ENCODE results near the gene KAZN.

Gene KAZN

DNA sequence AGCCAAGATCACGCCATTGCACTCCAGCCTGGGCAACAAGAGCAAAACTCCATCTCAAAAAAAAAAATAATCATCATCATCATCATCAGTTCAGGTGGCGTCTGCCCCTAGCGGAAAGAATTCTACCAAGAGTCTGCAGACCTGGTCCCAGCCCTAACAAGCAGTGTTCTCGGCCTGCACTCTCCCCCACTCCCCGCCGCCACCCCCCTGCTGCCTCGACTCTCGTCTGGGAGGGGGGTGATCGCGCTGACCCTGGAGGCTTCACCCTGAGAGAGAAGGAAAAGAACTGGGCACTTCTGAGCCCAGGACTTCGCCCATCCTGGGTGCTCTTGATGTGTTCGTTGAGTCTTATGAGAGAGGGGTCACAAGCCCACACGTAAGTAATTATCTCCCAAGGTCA, 394.9 kb downstream of the KAZN start:
- Histone ChIP-seq H3K4me1 (ENCODE audit: control insufficient read depth, insufficient read depth, low read length, unreplicated experiment) (peaks cover 31% of the 10 kb centered on the region), H3K4me3 (ENCODE audit: low read depth, low read length) (no peak overlapping the region), H2AFZ (ENCODE audit: low read length, unreplicated experiment) (no peak overlapping the region), H3K27ac (ENCODE audit: low read depth, low read length) (no peak overlapping the region), H3K79me2 (ENCODE audit: control insufficient read depth, insufficient read depth, low read length, unreplicated experiment) (no peaks in the 10 kb centered on the region), H3K27me3 (ENCODE audit: insufficient read depth, low read length) (no peaks in the 10 kb centered on the region), H3K36me3 (ENCODE audit: insufficient read depth, low read length) (no peaks in the 10 kb centered on the region)

DNA sequence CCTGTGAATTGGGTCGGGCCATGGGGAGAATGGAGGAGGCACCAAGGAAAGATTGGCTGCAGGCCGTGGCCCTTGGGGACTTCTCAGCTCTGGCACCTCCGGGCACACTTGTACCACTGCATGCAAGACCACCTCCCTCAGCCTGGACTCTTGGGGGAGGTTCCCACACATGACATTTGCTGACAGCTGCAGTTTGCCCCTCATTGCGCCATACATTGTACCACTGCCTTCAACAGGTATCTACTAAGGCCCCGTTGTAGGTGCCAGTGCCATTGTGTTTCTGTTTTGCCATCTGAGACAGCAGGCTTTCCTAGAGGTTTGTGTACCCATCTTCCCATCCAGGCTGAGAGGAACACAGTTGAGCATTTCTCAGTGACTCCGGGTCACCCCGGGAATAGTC, 395.7 kb downstream of the KAZN start:
- Histone ChIP-seq H3K27me3 (ENCODE audit: insufficient read depth, low read length) (no peaks in the 10 kb centered on the region), H3K36me3 (ENCODE audit: insufficient read depth, low read length) (no peaks in the 10 kb centered on the region), H3K4me3 (ENCODE audit: low read depth, low read length) (no peak overlapping the region), H3K4me1 (ENCODE audit: control insufficient read depth, insufficient read depth, low read length, unreplicated experiment) (peaks cover 31% of the 10 kb centered on the region), H3K79me2 (ENCODE audit: control insufficient read depth, insufficient read depth, low read length, unreplicated experiment) (no peaks in the 10 kb centered on the region), H3K27ac (ENCODE audit: low read depth, low read length) (no peak overlapping the region), H2AFZ (ENCODE audit: low read length, unreplicated experiment) (no peak overlapping the region)

- Histone ChIP-seq H3K79me2 (ENCODE audit: control insufficient read depth, insufficient read depth, low read length, unreplicated experiment) (no peaks in the 10 kb centered on the region), H3K36me3 (ENCODE audit: insufficient read depth, low read length) (no peaks in the 10 kb centered on the region), H3K4me1 (ENCODE audit: control insufficient read depth, insufficient read depth, low read length, unreplicated experiment) (peaks cover 31% of the 10 kb centered on the region), H3K27me3 (ENCODE audit: insufficient read depth, low read length) (no peaks in the 10 kb centered on the region), H3K4me3 (ENCODE audit: low read depth, low read length) (no peak overlapping the region), H3K27ac (ENCODE audit: low read depth, low read length) (no peak overlapping the region; the same call in 1 of the 2 replicates), H2AFZ (ENCODE audit: low read length, unreplicated experiment) (no peak overlapping the region)
Observed at GRCh38 chr1:14994841-14995437, 396.5 kb downstream of the KAZN start.

- H3K27ac ChIP-seq (ENCODE audit: low read depth, low read length) = peak overlapping the region; percentile 82
- no peaks in the 10 kb centered on the region for H3K27me3 ChIP-seq (ENCODE audit: insufficient read depth, low read length)
- H3K4me3 ChIP-seq (ENCODE audit: low read depth, low read length) = peak overlapping the region; percentile 27
- H3K4me1 ChIP-seq (ENCODE audit: control insufficient read depth, insufficient read depth, low read length, unreplicated experiment) = peaks cover 31% of the 10 kb centered on the region
- H2AFZ ChIP-seq (ENCODE audit: low read length, unreplicated experiment) = peak overlapping the region; percentile 1
- H3K36me3 ChIP-seq (ENCODE audit: insufficient read depth, low read length) = no peaks in the 10 kb centered on the region
- no peaks in the 10 kb centered on the region for H3K79me2 ChIP-seq (ENCODE audit: control insufficient read depth, insufficient read depth, low read length, unreplicated experiment)
Observed at GRCh38 chr1:14996133-14997050, 397.9 kb downstream of the KAZN start.

- Histone ChIP-seq H3K27me3 (ENCODE audit: insufficient read depth, low read length) (no peaks in the 10 kb centered on the region), H3K4me1 (ENCODE audit: control insufficient read depth, insufficient read depth, low read length, unreplicated experiment) (peaks cover 31% of the 10 kb centered on the region), H3K36me3 (ENCODE audit: insufficient read depth, low read length) (no peaks in the 10 kb centered on the region), H3K27ac (ENCODE audit: low read depth, low read length) (peak overlapping the region; percentile 74), H2AFZ (ENCODE audit: low read length, unreplicated experiment) (no peak overlapping the region), H3K4me3 (ENCODE audit: low read depth, low read length) (no peak overlapping the region), H3K79me2 (ENCODE audit: control insufficient read depth, insufficient read depth, low read length, unreplicated experiment) (no peaks in the 10 kb centered on the region)
Observed at GRCh38 chr1:14997646-14998276, 399.3 kb downstream of the KAZN start.

DNA sequence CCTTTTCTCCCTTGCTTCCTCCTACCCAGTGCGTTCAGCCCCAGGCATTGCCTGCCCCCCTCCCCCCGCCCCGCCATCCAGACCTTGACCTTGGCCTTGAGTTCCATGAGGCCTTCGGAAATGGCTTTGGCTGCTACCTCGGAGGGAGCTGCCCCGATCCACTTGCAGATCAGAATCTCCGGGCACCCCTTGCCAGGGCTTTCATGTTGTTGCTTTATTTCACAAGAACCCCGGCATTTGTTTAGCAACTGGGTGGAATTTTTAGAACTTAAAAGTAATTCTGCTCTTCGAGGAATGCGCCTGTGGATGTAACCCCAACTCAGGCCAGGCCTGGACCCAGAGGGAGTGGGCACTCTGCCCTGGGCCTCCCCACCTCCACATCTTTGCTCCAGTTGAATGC, 401.0 kb downstream of the KAZN start:
- peaks cover 31% of the 10 kb centered on the region for H3K4me1 ChIP-seq (ENCODE audit: control insufficient read depth, insufficient read depth, low read length, unreplicated experiment)
- no peak overlapping the region for H2AFZ ChIP-seq (ENCODE audit: low read length, unreplicated experiment)
- H3K36me3 ChIP-seq (ENCODE audit: insufficient read depth, low read length) = no peaks in the 10 kb centered on the region
- no peak overlapping the region for H3K27ac ChIP-seq (ENCODE audit: low read depth, low read length)
- no peak overlapping the region for H3K4me3 ChIP-seq (ENCODE audit: low read depth, low read length)
- H3K79me2 ChIP-seq (ENCODE audit: control insufficient read depth, insufficient read depth, low read length, unreplicated experiment) = no peaks in the 10 kb centered on the region
- H3K27me3 ChIP-seq (ENCODE audit: insufficient read depth, low read length) = no peaks in the 10 kb centered on the region

GRCh38 chr1:15000030-15000429, 401.5 kb downstream of the KAZN start:
- Histone ChIP-seq H2AFZ (ENCODE audit: low read length, unreplicated experiment) (no peak overlapping the region), H3K4me3 (ENCODE audit: low read depth, low read length) (no peak overlapping the region), H3K27me3 (ENCODE audit: insufficient read depth, low read length) (no peaks in the 10 kb centered on the region), H3K79me2 (ENCODE audit: control insufficient read depth, insufficient read depth, low read length, unreplicated experiment) (no peaks in the 10 kb centered on the region), H3K27ac (ENCODE audit: low read depth, low read length) (no peak overlapping the region), H3K36me3 (ENCODE audit: insufficient read depth, low read length) (no peaks in the 10 kb centered on the region), H3K4me1 (ENCODE audit: control insufficient read depth, insufficient read depth, low read length, unreplicated experiment) (peaks cover 31% of the 10 kb centered on the region)

DNA sequence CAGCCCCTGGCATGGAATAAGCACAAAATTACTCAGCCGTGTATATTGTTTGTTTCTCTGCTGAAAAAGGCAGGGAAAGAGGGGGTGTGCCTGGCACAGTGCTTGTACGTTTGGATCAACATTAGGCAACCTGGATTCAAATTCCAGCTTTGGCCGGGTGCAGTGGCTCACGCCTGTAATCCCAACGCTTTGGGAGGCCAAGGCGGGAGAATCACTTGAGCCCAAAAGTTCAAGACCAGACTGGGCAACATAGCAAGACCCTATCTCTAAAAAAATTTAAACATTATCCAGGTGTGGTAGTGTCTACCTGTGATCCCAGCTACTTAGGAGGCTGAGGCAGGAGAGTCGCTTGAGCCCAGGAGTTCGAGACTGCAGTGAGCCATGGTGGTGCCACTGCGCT, 402.2 kb downstream of the KAZN start:
- no peaks in the 10 kb centered on the region for H3K27me3 ChIP-seq (ENCODE audit: insufficient read depth, low read length)
- H3K4me3 ChIP-seq (ENCODE audit: low read depth, low read length) = no peak overlapping the region
- H3K27ac ChIP-seq (ENCODE audit: low read depth, low read length) = no peak overlapping the region
- no peaks in the 10 kb centered on the region for H3K36me3 ChIP-seq (ENCODE audit: insufficient read depth, low read length)
- H3K79me2 ChIP-seq (ENCODE audit: control insufficient read depth, insufficient read depth, low read length, unreplicated experiment) = no peaks in the 10 kb centered on the region
- peaks cover 24% of the 10 kb centered on the region for H3K4me1 ChIP-seq (ENCODE audit: control insufficient read depth, insufficient read depth, low read length, unreplicated experiment)
- H2AFZ ChIP-seq (ENCODE audit: low read length, unreplicated experiment) = no peak overlapping the region

DNA sequence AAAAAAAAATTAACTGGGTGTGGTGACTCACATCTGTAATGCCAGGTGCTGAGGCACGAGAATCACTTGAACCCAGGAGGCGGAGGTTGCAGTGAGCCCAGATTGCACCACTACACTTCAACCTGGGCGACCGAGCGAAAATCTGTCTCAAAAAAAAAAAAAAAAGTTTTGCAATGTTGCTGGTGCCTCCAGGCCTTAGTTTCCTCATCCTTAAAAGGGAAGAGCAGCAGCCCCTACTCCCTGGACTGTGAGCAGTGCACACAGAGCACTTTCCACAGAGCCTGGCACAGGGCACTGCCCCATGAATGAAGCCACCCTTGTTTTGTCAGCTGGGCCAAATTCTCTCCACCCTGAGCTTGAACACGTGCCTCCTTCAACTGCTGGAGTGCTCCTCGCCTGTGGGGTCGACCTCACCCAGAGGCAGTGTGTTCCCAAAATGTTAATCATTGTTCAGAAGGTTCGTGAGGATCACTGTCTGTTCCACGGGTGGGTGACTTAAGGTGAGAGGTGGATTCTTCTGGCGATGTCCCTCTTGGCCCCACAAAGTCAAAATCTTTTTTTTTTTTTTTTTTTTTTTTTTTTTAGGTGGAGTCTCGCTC, 402.9 kb downstream of the KAZN start:
- no peaks in the 10 kb centered on the region for H3K27me3 ChIP-seq (ENCODE audit: insufficient read depth, low read length)
- H2AFZ ChIP-seq (ENCODE audit: low read length, unreplicated experiment) = no peak overlapping the region
- H3K27ac ChIP-seq (ENCODE audit: low read depth, low read length) = no peak overlapping the region
- H3K36me3 ChIP-seq (ENCODE audit: insufficient read depth, low read length) = no peaks in the 10 kb centered on the region
- H3K4me3 ChIP-seq (ENCODE audit: low read depth, low read length) = no peak overlapping the region
- H3K79me2 ChIP-seq (ENCODE audit: control insufficient read depth, insufficient read depth, low read length, unreplicated experiment) = no peaks in the 10 kb centered on the region
- peaks cover 17% of the 10 kb centered on the region for H3K4me1 ChIP-seq (ENCODE audit: control insufficient read depth, insufficient read depth, low read length, unreplicated experiment)

GRCh38 chr1:15002325-15002724, 403.8 kb downstream of the KAZN start:
- no peaks in the 10 kb centered on the region for H3K36me3 ChIP-seq (ENCODE audit: insufficient read depth, low read length)
- no peaks in the 10 kb centered on the region for H3K79me2 ChIP-seq (ENCODE audit: control insufficient read depth, insufficient read depth, low read length, unreplicated experiment)
- no peak overlapping the region for H2AFZ ChIP-seq (ENCODE audit: low read length, unreplicated experiment)
- H3K4me1 ChIP-seq (ENCODE audit: control insufficient read depth, insufficient read depth, low read length, unreplicated experiment) = peaks cover 10% of the 10 kb centered on the region
- no peak overlapping the region for H3K4me3 ChIP-seq (ENCODE audit: low read depth, low read length)
- no peak overlapping the region for H3K27ac ChIP-seq (ENCODE audit: low read depth, low read length)
- no peaks in the 10 kb centered on the region for H3K27me3 ChIP-seq (ENCODE audit: insufficient read depth, low read length)

Data from ACC112 (cell line).